ENCODE measurements around the gene CGNL1.

CGNL1 gene

DNA sequence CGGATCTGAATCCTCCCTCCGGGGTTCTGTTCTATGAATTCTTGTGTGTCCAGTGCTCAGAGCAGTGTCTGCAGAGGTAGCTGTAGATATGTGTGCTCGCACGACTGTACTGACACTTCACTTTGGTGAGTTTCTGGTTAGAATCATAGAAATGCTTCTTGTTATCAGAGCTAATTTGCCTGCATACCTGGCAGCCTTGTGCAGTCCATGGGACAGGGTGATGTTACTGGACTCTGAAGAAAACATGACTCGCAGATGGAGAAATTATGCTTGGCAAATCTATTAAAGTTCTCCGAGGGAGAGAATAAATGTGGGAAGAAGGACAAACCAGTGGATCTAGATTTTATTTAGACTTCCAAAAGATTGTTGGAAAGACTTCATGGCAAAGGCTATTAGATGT is 12.2 kb downstream of the CGNL1 start:
- DNase-seq = no peak

DNA sequence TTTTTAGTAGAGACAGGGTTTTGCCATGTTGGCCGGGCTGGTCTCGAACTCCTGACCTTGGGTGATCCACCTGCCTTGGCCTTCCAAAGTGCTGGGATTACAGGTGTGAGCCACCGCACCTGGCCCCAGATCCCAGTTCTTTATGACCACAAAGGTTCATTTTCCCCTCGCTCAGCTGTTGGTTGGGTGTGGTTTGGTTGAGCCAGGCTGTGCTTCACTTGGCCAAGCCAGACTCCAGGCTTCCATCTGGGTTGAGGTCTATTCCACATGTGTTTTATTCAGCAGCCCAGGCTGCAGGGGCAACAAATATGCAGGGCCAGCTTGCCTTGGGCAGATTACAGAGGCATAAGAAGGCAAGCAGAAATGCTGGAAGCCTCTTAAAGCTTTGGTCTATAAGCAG is 13.7 kb downstream of the CGNL1 start:
- no peak for DNase-seq

DNA sequence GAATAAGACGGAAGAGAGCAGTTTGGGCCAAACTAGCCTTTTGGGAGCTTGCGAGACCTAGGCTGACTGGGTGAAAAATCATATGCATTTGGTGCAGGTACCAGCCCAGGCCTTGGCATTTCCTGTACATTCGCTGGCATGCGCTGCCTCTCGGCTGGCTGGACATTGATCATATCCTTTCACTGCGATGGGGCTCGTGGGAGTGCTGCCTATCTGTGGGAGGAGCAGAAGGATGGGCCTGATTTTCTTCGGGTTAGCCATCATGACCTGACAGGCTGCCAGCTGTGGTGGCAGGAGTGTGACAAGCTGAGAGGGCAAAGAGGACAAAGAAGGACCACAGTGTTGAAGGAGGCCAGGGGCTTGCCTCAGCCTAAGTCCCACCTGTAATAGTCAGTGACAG is 14.3 kb downstream of the CGNL1 start:
- no peak for DNase-seq

GRCh38 chr15:57391537-57391936 is 15.2 kb downstream of the CGNL1 start:
- DNase-seq = no peak

DNA sequence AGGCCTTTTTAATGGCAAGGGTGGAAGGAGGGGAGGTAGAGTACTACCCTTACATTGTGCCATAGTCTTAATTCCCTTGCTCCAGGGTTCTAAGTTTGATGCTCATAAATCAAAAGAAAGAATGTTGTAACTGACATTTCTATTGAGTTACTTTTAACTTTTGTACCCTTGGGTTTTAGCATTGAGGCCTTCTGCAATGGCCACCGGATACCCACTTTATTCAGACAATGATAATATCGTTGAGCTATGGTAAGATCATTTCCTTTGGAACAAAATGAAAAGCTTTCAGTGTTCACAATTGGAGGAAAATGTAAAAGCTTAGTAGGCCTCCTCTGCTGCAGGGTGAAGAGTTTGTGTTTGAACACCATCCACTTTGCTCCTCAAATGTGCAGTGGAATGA is 16.8 kb downstream of the CGNL1 start:
- no peak for DNase-seq

DNA sequence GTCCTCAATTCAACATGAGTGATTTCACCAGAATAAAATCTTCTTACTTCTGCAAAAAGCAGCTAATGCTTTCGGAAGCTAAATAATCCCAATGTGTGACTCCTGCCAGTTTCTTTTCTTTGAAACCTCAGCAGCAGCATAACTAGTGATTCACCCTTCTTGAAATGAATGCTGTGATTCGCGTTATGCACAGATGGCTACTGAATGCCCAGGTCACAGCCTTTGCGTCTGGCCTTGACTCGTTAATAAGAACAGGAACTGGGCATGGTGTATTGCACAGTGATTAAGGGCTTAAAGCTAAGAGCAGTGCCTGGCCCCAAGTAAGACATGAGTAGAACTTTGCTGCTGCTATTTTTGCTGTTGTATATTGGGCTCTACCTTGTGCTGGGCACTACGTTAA is 19.0 kb downstream of the CGNL1 start:
- DNase-seq = no peak

DNA sequence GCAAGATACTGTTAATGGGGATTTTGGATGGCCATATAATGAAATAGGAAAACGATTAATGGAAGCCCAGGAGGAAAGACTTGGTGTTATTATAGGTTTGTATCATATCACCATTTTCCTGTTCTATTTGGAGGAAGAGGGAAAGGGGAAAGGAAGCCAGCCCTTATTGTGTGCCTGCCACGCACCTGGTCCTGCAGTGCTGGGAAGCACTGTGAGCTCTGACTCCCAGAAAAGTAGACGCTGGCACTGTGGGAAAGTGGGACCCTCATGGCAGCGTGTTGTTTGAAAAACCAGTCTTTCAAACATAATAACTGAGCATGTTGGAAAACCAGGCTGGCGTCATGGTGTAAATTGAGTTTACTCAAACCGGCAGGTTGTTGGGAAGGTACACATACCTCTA is 22.0 kb downstream of the CGNL1 start:
- no peak for DNase-seq

- no peak for DNase-seq
Measured at GRCh38 chr15:57401546-57401945, 25.2 kb downstream of the CGNL1 start.

- no peak for DNase-seq
Measured at GRCh38 chr15:57403017-57403416, 26.7 kb downstream of the CGNL1 start.

DNA sequence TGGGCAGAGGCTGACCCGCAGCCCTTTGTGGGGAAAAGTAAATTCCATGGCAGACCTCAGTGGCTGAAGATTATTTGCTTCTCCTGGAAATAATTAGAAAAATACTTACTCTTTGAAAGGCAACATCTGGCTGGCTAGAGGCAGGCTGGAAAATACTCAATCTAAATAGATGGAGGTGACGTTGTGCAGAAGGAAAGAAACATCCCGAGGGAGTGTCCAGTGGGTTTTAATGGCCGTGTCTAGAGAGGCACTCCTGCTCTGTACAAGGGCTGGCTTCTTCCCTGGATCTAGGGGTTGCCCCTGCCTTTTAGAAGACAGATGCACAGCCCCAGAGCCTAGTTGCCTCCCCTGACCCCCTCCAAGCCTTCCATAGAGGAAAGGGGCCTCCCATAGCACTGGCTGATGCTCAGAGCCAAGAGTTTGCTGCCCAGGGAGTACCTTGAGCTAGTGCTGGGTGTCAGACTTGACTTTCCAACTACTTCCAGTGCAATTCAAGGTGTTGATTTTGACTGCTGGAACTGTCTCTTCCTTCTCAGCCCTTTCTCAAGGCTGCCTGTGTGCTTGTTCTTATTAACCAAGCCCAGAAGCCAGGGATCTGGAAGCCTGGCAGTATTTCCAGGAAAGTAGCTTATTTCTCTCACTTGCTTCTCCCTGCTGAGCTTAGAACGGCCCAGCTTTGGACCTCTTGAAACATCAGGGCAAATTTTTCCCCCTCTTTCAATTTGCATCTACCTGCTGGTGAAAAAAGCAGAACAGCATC is 27.4 kb downstream of the CGNL1 start:
- no peak for DNase-seq

GRCh38 chr15:57405133-57405532 is 28.8 kb downstream of the CGNL1 start:
- DNase-seq = no peak

DNA sequence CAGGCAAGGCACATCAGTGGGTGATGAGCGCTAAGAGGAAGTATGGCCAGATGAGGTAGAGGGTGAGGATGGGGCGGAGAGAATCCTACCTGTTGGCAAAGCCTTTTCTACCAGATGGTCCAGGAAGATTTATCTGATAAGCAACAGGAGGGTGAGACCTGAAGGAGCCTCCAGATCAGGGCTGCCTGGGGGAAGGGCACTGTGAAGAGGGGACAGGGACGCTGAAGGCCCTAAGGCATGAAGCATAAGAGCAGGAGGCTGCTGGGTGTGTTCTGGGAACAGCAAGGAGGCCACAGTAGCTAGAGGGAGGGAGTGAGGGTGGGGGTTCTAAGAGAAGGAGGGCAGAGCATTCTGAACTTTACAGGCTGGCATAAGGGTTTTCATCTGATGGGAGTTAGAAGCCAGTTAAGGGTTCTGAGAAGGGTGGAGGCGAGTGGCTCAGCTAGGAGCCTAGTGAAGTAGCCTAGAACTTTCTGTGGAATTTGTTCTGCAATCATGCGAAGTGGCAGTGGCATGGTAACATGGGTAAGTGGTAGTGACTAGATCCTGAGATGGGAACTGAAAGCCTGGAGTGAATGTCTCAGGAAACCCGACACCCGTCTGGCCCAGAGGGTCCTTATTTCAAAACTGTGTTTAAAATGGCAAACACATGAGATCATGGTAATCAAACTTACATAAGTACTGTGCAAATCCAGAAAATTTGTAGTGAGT is 29.9 kb downstream of the CGNL1 start:
- peak; percentile 62 for DNase-seq

GRCh38 chr15:57410373-57410772 is 34.1 kb downstream of the CGNL1 start:
- no peak for DNase-seq

DNA sequence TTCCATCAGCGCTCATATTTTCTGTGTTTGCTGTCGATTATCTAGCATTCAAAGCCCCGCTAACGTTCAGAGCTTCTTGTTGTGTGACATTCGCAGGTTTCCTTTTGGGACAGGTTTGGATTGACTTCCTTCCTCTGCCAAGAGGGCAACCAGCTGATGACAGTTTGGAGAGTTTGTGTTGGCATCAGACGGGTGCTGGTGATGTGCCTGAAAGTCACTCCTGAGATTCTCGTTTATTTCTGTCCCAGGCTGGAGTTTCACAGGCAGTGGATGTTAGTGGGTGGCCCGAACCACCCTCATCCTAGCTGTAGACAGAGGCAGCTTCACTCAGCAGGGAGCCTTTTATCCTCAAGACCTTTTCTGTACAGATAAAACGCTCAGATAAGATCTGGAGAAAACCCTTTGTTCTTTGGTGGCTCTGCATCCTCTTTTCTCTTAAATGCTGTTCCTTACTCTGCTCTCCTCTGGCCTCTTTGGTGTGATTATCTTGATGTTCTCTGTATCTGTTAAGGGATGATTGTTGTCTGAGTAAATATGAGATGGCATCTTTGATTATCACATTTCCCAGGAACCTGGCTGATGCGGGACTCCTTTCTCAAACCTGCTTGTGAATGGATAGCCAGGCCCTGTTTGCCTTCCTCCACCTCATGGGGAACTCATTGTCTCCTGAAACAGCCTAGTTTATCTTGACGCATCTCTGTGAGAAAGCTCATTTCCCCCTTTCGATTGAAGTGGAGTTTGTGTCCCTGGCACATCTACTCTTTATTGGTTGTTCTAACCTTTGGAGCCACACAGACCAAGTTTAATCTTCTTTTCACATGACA is 35.9 kb downstream of the CGNL1 start:
- DNase-seq = no peak

- no peak for DNase-seq
Measured at GRCh38 chr15:57415602-57416001, 39.3 kb downstream of the CGNL1 start.

- DNase-seq = no peak
Measured at GRCh38 chr15:57418635-57419034, 42.3 kb downstream of the CGNL1 start.

- DNase-seq = no peak
Measured at GRCh38 chr15:57419335-57419734, 43.0 kb downstream of the CGNL1 start.

DNA sequence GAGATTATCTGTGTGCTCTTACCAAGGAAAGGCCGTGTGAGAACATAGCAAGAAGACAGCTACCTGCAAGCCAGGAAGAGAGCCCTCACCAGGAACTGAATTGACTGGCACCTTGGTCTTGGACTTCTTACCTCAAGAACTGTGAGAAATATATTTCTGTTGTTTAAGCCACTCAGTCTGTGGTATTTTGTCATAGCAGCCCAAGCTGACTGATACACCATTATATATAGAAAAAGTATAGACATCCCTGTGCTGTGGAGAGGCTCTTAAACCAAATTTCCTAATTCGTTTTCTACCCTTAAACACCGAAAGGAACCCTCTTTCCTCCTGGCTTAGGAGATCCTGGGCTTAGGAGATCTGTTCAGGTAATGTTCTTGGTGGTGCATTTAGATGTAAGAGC is 44.8 kb downstream of the CGNL1 start:
- no peak for DNase-seq

DNA sequence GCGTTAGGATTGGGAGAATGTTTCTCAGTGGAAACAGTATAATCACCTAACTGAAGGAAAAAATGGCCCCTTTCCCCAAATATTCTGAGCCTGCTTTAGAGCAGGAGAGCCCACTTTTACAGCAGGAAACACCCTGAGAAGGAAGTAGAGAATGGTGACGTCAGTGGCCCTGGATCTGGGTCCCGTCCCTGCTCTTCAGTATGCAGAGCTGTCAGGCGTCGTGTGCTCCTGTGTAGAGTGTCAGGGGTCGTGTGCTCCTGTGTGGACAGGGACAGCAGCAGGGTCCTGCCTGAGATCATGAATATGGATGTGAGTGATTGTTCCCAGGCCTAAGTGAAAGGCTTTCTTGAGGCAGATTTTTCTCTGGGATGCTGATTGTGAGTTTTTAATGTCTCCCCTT is 45.2 kb downstream of the CGNL1 start:
- DNase-seq = no peak

- no peak for DNase-seq
Measured at GRCh38 chr15:57422113-57422754, 45.9 kb downstream of the CGNL1 start.

DNA sequence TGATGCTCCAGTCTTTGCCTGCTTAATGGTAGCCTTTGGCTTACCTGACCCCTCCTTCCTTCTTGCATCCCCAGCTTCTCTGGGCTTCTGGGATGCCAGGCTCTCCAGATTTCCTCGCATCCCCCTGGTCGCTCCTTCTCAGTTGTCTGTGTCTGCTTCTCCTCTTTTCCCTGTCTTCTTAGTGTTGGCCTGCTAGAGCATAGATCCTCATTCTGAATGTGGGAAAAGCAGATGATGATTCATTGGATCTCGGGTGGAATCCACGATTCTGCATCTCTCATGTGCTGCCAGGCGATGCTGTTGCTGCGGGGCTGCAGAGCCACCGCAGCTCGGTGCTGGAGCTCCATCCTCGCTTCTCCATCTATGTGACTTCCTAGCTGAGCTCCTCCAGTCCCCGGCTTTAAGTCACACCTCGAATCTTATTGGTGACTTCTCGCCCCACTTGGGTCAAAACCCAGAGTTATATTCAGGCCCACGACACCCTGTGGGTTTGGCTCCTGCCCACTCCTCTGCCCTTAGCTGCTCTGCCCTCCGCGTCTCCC is 47.4 kb downstream of the CGNL1 start:
- DNase-seq = no peak

DNA sequence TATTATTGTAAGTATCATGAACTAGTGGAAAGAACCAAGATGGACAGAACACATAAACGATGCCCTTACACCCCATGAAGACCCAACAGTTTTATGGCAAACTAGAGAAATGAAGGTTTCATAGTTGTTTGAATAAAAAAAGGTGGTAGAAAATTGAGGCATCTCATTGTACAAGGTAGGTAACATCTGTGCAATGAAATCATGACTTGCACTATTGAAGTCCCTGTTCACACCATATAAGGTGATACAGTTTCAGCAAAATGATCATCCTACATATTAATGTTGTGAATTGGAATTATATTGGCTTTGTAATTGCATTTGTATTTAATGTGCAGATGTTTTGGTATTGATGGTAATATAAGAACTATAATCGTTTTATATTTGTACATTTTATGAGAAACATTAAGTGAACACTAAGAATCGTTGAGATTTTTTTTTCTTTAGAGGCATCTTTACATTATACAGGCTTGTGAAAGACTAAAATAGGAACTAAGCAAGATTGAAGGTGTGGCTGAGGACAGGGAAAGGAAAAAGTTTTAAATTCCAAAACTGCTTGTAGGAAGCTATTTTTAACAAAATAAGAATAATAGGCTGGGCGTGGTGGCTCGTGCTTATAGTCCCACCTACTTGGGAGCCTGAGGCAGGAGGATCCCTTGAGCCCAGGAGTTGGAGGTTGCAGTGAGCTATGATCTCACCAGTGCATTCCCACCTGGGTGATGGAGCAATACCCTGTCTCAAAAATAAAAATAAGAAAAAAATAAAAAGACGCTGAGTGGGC is 48.5 kb downstream of the CGNL1 start:
- DNase-seq = no peak

Measured in NCI-H2171 treated with DMSO at 0.1 percent for 48 hours (cell line).